Testis (tissue), 2 donors: ENCODE data around the gene HMGCS2.

ENCODE experiments used
- CTCF ChIP-seq, 3 experiments: fragments of 450-650 bp in 2 of 3; fragments of 200-600 bp in 1 of 3; sonication (generic) in 1 of 3; IDR thresholded peaks; one replicate each; pipeline ENCODE4 v1.5.1; 2016 to 2019; ENCODE audit warnings: antibody characterized with exemption in 3 of 3, mild to moderate bottlenecking in 2 of 3, moderate library complexity in 1 of 3
- POLR2A ChIP-seq: fragments of 450-650 bp; IDR thresholded peaks from one replicate; pipeline ENCODE4 v1.6.1; 2017; ENCODE audit warnings: antibody characterized with exemption, mild to moderate bottlenecking, moderate library complexity

- no peak for TF ChIP-seq CTCF (IDR thresholded peaks at IDR 0.05)
- TF ChIP-seq POLR2A: no peak
These were observed at the start of gene HMGCS2 for GRCh38 chr1:119768778-119769177.
